NT2/D1 (cell line): ENCODE data around the gene PPFIA2.

ENCODE experiments used
- DNase-seq: peaks from one replicate; pipeline ENCODE4 v3.0.0-alpha.2; 2011; ENCODE audit warnings: low read depth, low spot score
- H3K27me3 ChIP-seq: 2 replicates; pipeline ENCODE4 v1.6.0; 2011; ENCODE audit warnings: mild to moderate bottlenecking; ENCODE audit not compliant: insufficient read length, insufficient read depth
- H3K36me3 ChIP-seq: 2 replicates; pipeline ENCODE4 v1.6.1; 2011; ENCODE audit warnings: mild to moderate bottlenecking, low read length, mixed read lengths; ENCODE audit not compliant: insufficient read depth, insufficient read length
- H3K4me1 ChIP-seq: 2 replicates; pipeline ENCODE4 v1.5.1; 2011; ENCODE audit not compliant: insufficient read depth, insufficient read length
- H3K4me3 ChIP-seq: 2 replicates; pipeline ENCODE4 v1.5.1; 2011; ENCODE audit warnings: low read depth; ENCODE audit not compliant: insufficient read length
- H3K9ac ChIP-seq: 2 replicates; pipeline ENCODE4 v1.6.0; 2011; ENCODE audit warnings: low read depth; ENCODE audit not compliant: insufficient read length
- H3K9me3 ChIP-seq: 2 replicates; pipeline ENCODE4 v1.5.1; 2011; ENCODE audit warnings: mild to moderate bottlenecking, low read length; ENCODE audit not compliant: insufficient read depth
- SUZ12 ChIP-seq: IDR thresholded peaks from 2 replicates; pipeline ENCODE4 v1.6.1; 2011; ENCODE audit not compliant: insufficient read length, insufficient read depth; ENCODE audit errors: extremely low read depth
- YY1 ChIP-seq: IDR thresholded peaks from 2 replicates; pipeline ENCODE4 v1.6.1; 2011; ENCODE audit not compliant: insufficient read length, insufficient read depth
- ZNF274 ChIP-seq: IDR thresholded peaks from 2 replicates; pipeline ENCODE4 v1.6.1; 2011; ENCODE audit warnings: mild to moderate bottlenecking, low read depth, low read length

The PPFIA2 gene

GRCh38 chr12:81518638-81519037 lies 240.5 kb downstream of the PPFIA2 start:
- no peak for DNase-seq
- H3K9me3 ChIP-seq: no peaks in the 10 kb centered on the region
- no peak for TF ChIP-seq ZNF274
- TF ChIP-seq SUZ12: no peak
- TF ChIP-seq YY1: no peak
- no peak overlapping the region for H3K9ac ChIP-seq
- no peaks in the 10 kb centered on the region for H3K27me3 ChIP-seq
- no peaks in the 10 kb centered on the region for H3K4me1 ChIP-seq
- H3K4me3 ChIP-seq: no peak overlapping the region
- H3K36me3 ChIP-seq: no peaks in the 10 kb centered on the region

- Histone ChIP-seq H3K4me1 (no peaks in the 10 kb centered on the region), H3K4me3 (no peak overlapping the region), H3K27me3 (no peaks in the 10 kb centered on the region), H3K36me3 (no peaks in the 10 kb centered on the region), H3K9ac (no peak overlapping the region), H3K9me3 (no peaks in the 10 kb centered on the region)
- TF ChIP-seq YY1 (no peak), ZNF274 (no peak), SUZ12 (no peak)
- no peak for DNase-seq
Observed at GRCh38 chr12:81517296-81517695, 241.9 kb downstream of the PPFIA2 start.

- Histone ChIP-seq H3K27me3 (no peaks in the 10 kb centered on the region), H3K9ac (no peak overlapping the region), H3K9me3 (no peaks in the 10 kb centered on the region), H3K4me3 (no peak overlapping the region), H3K36me3 (no peaks in the 10 kb centered on the region), H3K4me1 (no peaks in the 10 kb centered on the region)
- DNase-seq: no peak
- TF ChIP-seq YY1: no peak
- TF ChIP-seq SUZ12: no peak
- TF ChIP-seq ZNF274: no peak
Observed at GRCh38 chr12:81502912-81503695, 256.0 kb downstream of the PPFIA2 start.

- no peaks in the 10 kb centered on the region for H3K27me3 ChIP-seq
- no peaks in the 10 kb centered on the region for H3K9me3 ChIP-seq
- no peak for DNase-seq
- H3K4me1 ChIP-seq: no peaks in the 10 kb centered on the region
- no peaks in the 10 kb centered on the region for H3K36me3 ChIP-seq
- no peak overlapping the region for H3K9ac ChIP-seq
- no peak overlapping the region for H3K4me3 ChIP-seq
- TF ChIP-seq SUZ12 (no peak), YY1 (no peak), ZNF274 (no peak)
Observed at GRCh38 chr12:81500788-81501187, 258.4 kb downstream of the PPFIA2 start.

GRCh38 chr12:81499809-81500208 lies 259.3 kb downstream of the PPFIA2 start:
- Histone ChIP-seq H3K36me3 (no peaks in the 10 kb centered on the region), H3K4me1 (no peaks in the 10 kb centered on the region), H3K4me3 (no peak overlapping the region), H3K9ac (no peak overlapping the region), H3K9me3 (no peaks in the 10 kb centered on the region), H3K27me3 (no peaks in the 10 kb centered on the region)
- DNase-seq: no peak
- TF ChIP-seq ZNF274: no peak
- no peak for TF ChIP-seq YY1
- TF ChIP-seq SUZ12: no peak

- Histone ChIP-seq H3K36me3 (no peaks in the 10 kb centered on the region), H3K9me3 (no peaks in the 10 kb centered on the region), H3K9ac (no peak overlapping the region), H3K27me3 (no peaks in the 10 kb centered on the region), H3K4me1 (no peaks in the 10 kb centered on the region), H3K4me3 (no peak overlapping the region)
- DNase-seq: no peak
- TF ChIP-seq YY1 (no peak), SUZ12 (no peak), ZNF274 (no peak)
Observed at GRCh38 chr12:81492131-81492720, 266.9 kb downstream of the PPFIA2 start.

GRCh38 chr12:81472934-81473333 lies 286.2 kb downstream of the PPFIA2 start:
- H3K4me3 ChIP-seq: no peak overlapping the region
- no peaks in the 10 kb centered on the region for H3K36me3 ChIP-seq
- H3K9me3 ChIP-seq: no peaks in the 10 kb centered on the region
- no peak overlapping the region for H3K9ac ChIP-seq
- no peak for TF ChIP-seq YY1
- TF ChIP-seq ZNF274: no peak
- no peak for TF ChIP-seq SUZ12
- DNase-seq: no peak
- H3K27me3 ChIP-seq: no peaks in the 10 kb centered on the region
- H3K4me1 ChIP-seq: no peaks in the 10 kb centered on the region
